SH-SY5Y (cell line): ENCODE measurements around the gene CSF1R.

Experiments
- GATA2 ChIP-seq: IDR thresholded peaks from 2 replicates; pipeline ENCODE4 v1.6.1; 2011; ENCODE audit warnings: mild to moderate bottlenecking, low read depth, low read length
- GATA3 ChIP-seq: IDR thresholded peaks from 2 replicates; pipeline ENCODE4 v1.6.1; 2011; ENCODE audit warnings: low read depth, mild to moderate bottlenecking, low read length, moderate library complexity

Gene CSF1R

GRCh38 chr5:150013931-150014330, 72.4 kb downstream of the CSF1R start:
- no peak for TF ChIP-seq GATA2
- no peak for TF ChIP-seq GATA3

- TF ChIP-seq GATA2 (no peak), GATA3 (no peak)
Observed at GRCh38 chr5:150009671-150010387, 76.5 kb downstream of the CSF1R start.

GRCh38 chr5:150007050-150007449, 79.3 kb downstream of the CSF1R start:
- TF ChIP-seq GATA3, result no peak
- no peak for TF ChIP-seq GATA2

GRCh38 chr5:150006318-150006717, 80.0 kb downstream of the CSF1R start:
- no peak for TF ChIP-seq GATA3
- TF ChIP-seq GATA2, result no peak
